RWPE1 (cell line): Measurements from ENCODE around the gene MS4A10.
A peak's percentile ranks its signal among the peaks of the same experiment; 100 is the strongest.
"Not testable (repeated sequence)": the region's sequence is repeated elsewhere in the genome, so short reads cannot be mapped to it uniquely, and the experiment has no call there.

Experiments used
- CTCF ChIA-PET: fragments of 350-600 bp; sonication (Branson Sonifier 250); formaldehyde crosslinking; extraction: SDS; loops from one replicate; lab custom pipeline; 2021; lab: Yijun Ruan, JAX
- POLR2A ChIA-PET: fragments of 400-600 bp; formaldehyde crosslinking; extraction: SDS; loops from one replicate; lab custom pipeline; 2020; ENCODE audit warnings: antibody characterized with exemption; ENCODE audit not compliant: low non-redundant PET; lab: Yijun Ruan, JAX
- DNase-seq: peaks from one replicate; pipeline ENCODE4 v3.0.0; 2012; ENCODE audit warnings: low spot score
- H3K27ac ChIP-seq: fragments of 450-650 bp; 2 replicates; pipeline ENCODE4 v1.5.1; 2017
- CTCF ChIP-seq: fragments of 450-650 bp; conservative IDR thresholded peaks from 2 replicates; pipeline ENCODE4 v1.5.1; 2017; ENCODE audit warnings: low read depth, mild to moderate bottlenecking

Gene MS4A10

GRCh38 chr11:60821827-60822599 lies 36.9 kb downstream of the MS4A10 start:
- DNase-seq, result no peak
- H3K27ac ChIP-seq, result no peak overlapping the region
- ChIA-PET CTCF (interaction anchor here (1.0 to 2.0 kb wide), 2 partner anchors 9 to 46 kb away, joined by 3 to 12 read pairs; no protein-coding TSS in a partner anchor), POLR2A (no interaction called here)
- TF ChIP-seq CTCF, result no peak

- DNase-seq, POLR2A ChIA-PET, H3K27ac ChIP-seq: not testable (repeated sequence)
- CTCF ChIA-PET, result interaction anchor here (0.5 to 1.0 kb wide), 3 partner anchors 44 to 366 kb away, joined by 3 to 6 read pairs (median 3); no protein-coding TSS in a partner anchor
Measured at GRCh38 chr11:60823745-60824306, 38.7 kb downstream of the MS4A10 start.

GRCh38 chr11:60825118-60825517 lies 40.0 kb downstream of the MS4A10 start:
- DNase-seq, result no peak
- no peak for TF ChIP-seq CTCF
- H3K27ac ChIP-seq, result no peak overlapping the region
- CTCF ChIA-PET, result interaction anchor here (1.0 kb wide), 1 partner anchor 74 kb away, joined by 6 read pairs; no protein-coding TSS in a partner anchor
- POLR2A ChIA-PET, result no interaction called here

GRCh38 chr11:60825790-60826189 lies 40.7 kb downstream of the MS4A10 start:
- no peak overlapping the region for H3K27ac ChIP-seq
- ChIA-PET CTCF (no interaction called here), POLR2A (no interaction called here)
- no peak for TF ChIP-seq CTCF
- DNase-seq, result no peak

- POLR2A ChIA-PET, result no interaction called here
- CTCF ChIA-PET, result interaction anchor here (0.5 to 2.9 kb wide), 24 partner anchors 9 to 357 kb away, joined by 3 to 25 read pairs (median 5); partner anchors contain the start of genes CCDC86 and ZP1
- peak; percentile 45 for DNase-seq
- TF ChIP-seq CTCF, result no peak
- H3K27ac ChIP-seq, result no peak overlapping the region
Measured at GRCh38 chr11:60830478-60831142, 45.5 kb downstream of the MS4A10 start.

- H3K27ac ChIP-seq, result no peak overlapping the region
- peak; percentile 75 for DNase-seq
- CTCF ChIA-PET, result interaction anchor here (0.5 to 2.9 kb wide), 30 partner anchors 10 to 357 kb away, joined by 3 to 25 read pairs (median 5); partner anchors contain the start of genes CCDC86, PRPF19 and ZP1
- TF ChIP-seq CTCF, result peak; percentile 92
- POLR2A ChIA-PET, result no interaction called here
Measured at GRCh38 chr11:60831143-60831500, 46.0 kb downstream of the MS4A10 start.
